Endothelial cell of umbilical vein (primary cell): ENCODE results near the gene ZNF280D. TPM values are rescaled to one million over a fixed set of nuclear protein-coding genes. Genes with fewer than 3 reads are reported as not detected.

Source experiments
- BruUV-seq: library from RNA; stranded (reverse); fragments of 400-500 nt; replicated peaks from 2 replicates; lab custom pipeline; 2021; lab: Mats Ljungman, UMichigan
- CTCF ChIA-PET: fragments of 300-600, 350-600 bp; sonication (Branson Sonifier 250); formaldehyde crosslinking; loops from one replicate; lab custom pipeline; 2021; ENCODE audit warnings: antibody characterized with exemption, inconsistent platforms; lab: Charles Lee
- POLR2A ChIA-PET: fragments of 300-600, 350-600 bp; sonication (Branson Sonifier 250); formaldehyde crosslinking; loops from one replicate; lab custom pipeline; 2021; ENCODE audit warnings: antibody characterized with exemption, inconsistent platforms; lab: Charles Lee
- DNase-seq: peaks from one replicate; pipeline ENCODE4 v3.0.0-alpha.2; 2011; ENCODE audit warnings: low read depth, low spot score
- FAIRE-seq: peaks from 2 replicates; lab custom pipeline; 2011; peaks lifted over from hg19 to GRCh38; lab: Jason Lieb, UNC
- H2AFZ ChIP-seq: 2 replicates; pipeline ENCODE4 v1.6.0; 2012; ENCODE audit warnings: low read depth, low read length, control low read depth, inconsistent platforms
- H3K27ac ChIP-seq: 2 replicates; pipeline ENCODE4 v1.5.1; 2011; ENCODE audit warnings: low read depth, mild to moderate bottlenecking, control low read depth, low read length, moderate library complexity; ENCODE audit not compliant: insufficient read depth
- H3K27me3 ChIP-seq, 2 experiments: 2 replicates each; pipeline versions ENCODE4 v1.6.0 to v1.6.1; 2011; ENCODE audit warnings: low read length in 2 of 2, mixed read lengths in 1 of 2; ENCODE audit not compliant: control insufficient read depth in 2 of 2, insufficient read depth in 2 of 2
- H3K36me3 ChIP-seq, 2 experiments: 2 replicates in 1 of 2; 3 replicates in 1 of 2; pipeline ENCODE4 v1.5.1; 2011; ENCODE audit warnings: low read length in 2 of 2, mild to moderate bottlenecking in 1 of 2, moderate library complexity in 1 of 2; ENCODE audit not compliant: control insufficient read depth in 2 of 2, insufficient read depth in 2 of 2; ENCODE audit errors: extremely low read depth in 1 of 2
- H3K4me1 ChIP-seq: 3 replicates; pipeline ENCODE4 v1.5.1; 2011; ENCODE audit warnings: mild to moderate bottlenecking, low read length; ENCODE audit not compliant: control insufficient read depth, insufficient read depth; ENCODE audit errors: extremely low read depth
- H3K4me2 ChIP-seq: 2 replicates; pipeline ENCODE4 v1.6.1; 2011; ENCODE audit warnings: low read length, control low read depth, mixed read lengths; ENCODE audit not compliant: insufficient read depth
- H3K4me3 ChIP-seq, 3 experiments: fragments of 200-600 bp in 1 of 3; sonication (generic), shearing (Covaris generic) in 1 of 3; replicated peaks in 1 of 3; 2 replicates each; pipeline ENCODE4 v1.5.1; 2011 to 2016; ENCODE audit warnings: control low read depth in 3 of 3, low read length in 3 of 3, mild to moderate bottlenecking in 2 of 3, inconsistent platforms in 1 of 3, low read depth in 1 of 3, moderate library complexity in 1 of 3; ENCODE audit not compliant: insufficient read depth in 1 of 3
- H3K79me2 ChIP-seq: 2 replicates; pipeline ENCODE4 v1.6.0; 2012; ENCODE audit warnings: low read length, inconsistent platforms; ENCODE audit not compliant: control insufficient read depth, insufficient read depth
- H3K9ac ChIP-seq: replicated peaks from 2 replicates; pipeline ENCODE3; 2011; ENCODE audit warnings: low read length, control low read depth; ENCODE audit not compliant: insufficient read depth; ENCODE audit errors: extremely low read depth
- H3K9me1 ChIP-seq: replicated peaks from 3 replicates; pipeline ENCODE4 v1.6.0; 2011; ENCODE audit warnings: mild to moderate bottlenecking, low read length; ENCODE audit not compliant: control insufficient read depth, insufficient read depth; ENCODE audit errors: extremely low read depth
- H3K9me3 ChIP-seq: replicated peaks from 2 replicates; pipeline ENCODE4 v1.5.1; 2012; ENCODE audit warnings: low read length, inconsistent platforms; ENCODE audit not compliant: control insufficient read depth, insufficient read depth
- H4K20me1 ChIP-seq: replicated peaks from 2 replicates; pipeline ENCODE3; 2011; ENCODE audit warnings: mild to moderate bottlenecking, low read length; ENCODE audit not compliant: control insufficient read depth, insufficient read depth; ENCODE audit errors: extremely low read depth
- CTCF ChIP-seq, 2 donors: IDR thresholded peaks; 1 replicate in 1 of 2; 2 replicates in 1 of 2; pipeline ENCODE4 v1.5.1; 2011; ENCODE audit warnings: low read length in 2 of 2, mild to moderate bottlenecking in 2 of 2, moderate library complexity in 2 of 2, control low read depth in 1 of 2, inconsistent platforms in 1 of 2, low read depth in 1 of 2; ENCODE audit not compliant: insufficient read depth in 1 of 2; ENCODE audit errors: extremely low read depth in 1 of 2
- EZH2 ChIP-seq: IDR thresholded peaks from 2 replicates; pipeline ENCODE4 v1.6.1; 2012; ENCODE audit warnings: borderline replicate concordance, low read depth, mild to moderate bottlenecking, moderate library complexity, low read length, inconsistent platforms; ENCODE audit not compliant: severe bottlenecking
- FOS ChIP-seq: IDR thresholded peaks from 2 replicates; pipeline ENCODE4 v1.6.1; 2011; ENCODE audit warnings: mild to moderate bottlenecking, low read length, moderate library complexity, borderline replicate concordance; ENCODE audit not compliant: insufficient read depth
- GATA2 ChIP-seq: IDR thresholded peaks from 2 replicates; pipeline ENCODE4 v1.7.0; 2011; ENCODE audit warnings: low read depth, mild to moderate bottlenecking, moderate library complexity, mixed read lengths, low read length; ENCODE audit not compliant: insufficient read length, insufficient read depth
- JUN ChIP-seq: IDR thresholded peaks from 2 replicates; pipeline ENCODE4 v1.6.1; 2011; ENCODE audit warnings: borderline replicate concordance, low read depth; ENCODE audit not compliant: insufficient read length, insufficient read depth
- MAX ChIP-seq: IDR thresholded peaks from 2 replicates; pipeline ENCODE4 v1.6.1; 2011; ENCODE audit not compliant: insufficient read depth, insufficient read length
- MYC ChIP-seq: IDR thresholded peaks from one replicate; pipeline ENCODE4 v1.6.1; 2011; ENCODE audit warnings: mild to moderate bottlenecking, low read depth, low read length
- POLR2A ChIP-seq: IDR thresholded peaks from 2 replicates; pipeline ENCODE4 v1.6.1; 2012; ENCODE audit warnings: low read depth, mild to moderate bottlenecking, control low read depth, low read length
- POLR2AphosphoS5 ChIP-seq: IDR thresholded peaks from 2 replicates; pipeline ENCODE4 v1.6.1; 2012; ENCODE audit warnings: low read depth, mild to moderate bottlenecking, control low read depth, low read length, moderate library complexity; ENCODE audit not compliant: insufficient read depth
- dilution Hi-C: fragments of 300-500 bp; cut with MboI; formaldehyde crosslinking; loops from one replicate; pipeline ENCODE4 v1.15.0; 2019; ENCODE audit warnings: low sequenced_read_pairs; ENCODE audit not compliant: extremely low pct_ligation_motif_present
- intact Hi-C: fragments of 100-400 bp; cut with micrococcal nuclease; formaldehyde crosslinking; loops from one replicate; pipeline ENCODE4 v1.10.0; 2022
- polyA plus RNA-seq, 4 experiments: library from polyadenylated mRNA; depleted of rRNA in 3 of 4; stranded (reverse) in 3 of 4; unstranded in 1 of 4; fragments of >200 nt; gene quantifications; 2 replicates each; pipeline versions ENCODE4 v1.2.1 to v1.2.3, GENCODE V29; 2011 to 2012; ENCODE audit warnings: missing spikeins in 1 of 4
- total RNA-seq: library from RNA; stranded (reverse); gene quantifications from 2 replicates; pipeline ENCODE4 v1.2.3, GENCODE V29; 2021

The ZNF280D gene
- total and polyA plus RNA-seq, 2 donors (not counting 3 experiments of a cell fraction or from before 2014, with no cell fraction given) = 9.6 to 42.1 TPM

GRCh38 chr15:56675930-56676329 is 57.4 kb downstream of the ZNF280D start:
- POLR2A ChIA-PET = no interaction called here
- no peaks in the 10 kb centered on the region for H3K27me3 ChIP-seq
- DNase-seq (no peak), FAIRE-seq (no peak)
- no peak overlapping the region for H3K27ac ChIP-seq
- H4K20me1 ChIP-seq = no peaks in the 10 kb centered on the region
- H3K9ac ChIP-seq = no peak overlapping the region
- H3K9me1 ChIP-seq = no peaks in the 10 kb centered on the region
- dilution Hi-C loops (no loop called here), intact Hi-C loops (no loop called here)
- H3K4me3 ChIP-seq = no peak overlapping the region
- no TSS peak for BruUV-seq
- H3K9me3 ChIP-seq = no peaks in the 10 kb centered on the region
- no peaks in the 10 kb centered on the region for H3K79me2 ChIP-seq
- CTCF ChIA-PET = no interaction called here
- H3K4me2 ChIP-seq = no peak overlapping the region
- no peak for TF ChIP-seq FOS
- no peak overlapping the region for H2AFZ ChIP-seq
- peaks cover 0 to 2% of the 10 kb centered on the region in 2 experiments for H3K36me3 ChIP-seq
- no peaks in the 10 kb centered on the region for H3K4me1 ChIP-seq

- intact Hi-C loops = no loop called here
- CTCF ChIA-PET = no interaction called here
Measured at GRCh38 chr15:56674857-56675256, 58.5 kb downstream of the ZNF280D start.

More at GRCh38 chr15:56674857-56675256, 58.5 kb downstream of the ZNF280D start:
- Histone ChIP-seq H3K27ac (no peak overlapping the region), H3K9me3 (no peaks in the 10 kb centered on the region), H3K36me3 (peaks cover 0 to 2% of the 10 kb centered on the region in 2 experiments), H3K27me3 (no peaks in the 10 kb centered on the region), H4K20me1 (no peaks in the 10 kb centered on the region), H3K9me1 (no peaks in the 10 kb centered on the region), H3K4me3 (no peak overlapping the region), H3K4me1 (no peaks in the 10 kb centered on the region), H3K79me2 (no peaks in the 10 kb centered on the region), H2AFZ (no peak overlapping the region), H3K4me2 (no peak overlapping the region), H3K9ac (no peak overlapping the region)
- TF ChIP-seq FOS (no peak), MYC (no peak), JUN (no peak), POLR2AphosphoS5 (no peak), POLR2A (no peak), MAX (no peak), CTCF (IDR thresholded peaks at IDR 0.05; ENCODE audit: extremely low read depth in 1 of 2, insufficient read depth in 1 of 2, low read depth in 1 of 2, low read length in 2 of 2) (no peak), EZH2 (no peak), GATA2 (no peak)
- BruUV-seq = no TSS peak
- dilution Hi-C loops = no loop called here
- no peak for DNase-seq
- FAIRE-seq = no peak
- POLR2A ChIA-PET = no interaction called here
